ENCODE data around the gene FAM114A1.
"Not testable (repeated sequence)": the region's sequence is repeated elsewhere in the genome, so short reads cannot be mapped to it uniquely, and the experiment has no call there.

DNA sequence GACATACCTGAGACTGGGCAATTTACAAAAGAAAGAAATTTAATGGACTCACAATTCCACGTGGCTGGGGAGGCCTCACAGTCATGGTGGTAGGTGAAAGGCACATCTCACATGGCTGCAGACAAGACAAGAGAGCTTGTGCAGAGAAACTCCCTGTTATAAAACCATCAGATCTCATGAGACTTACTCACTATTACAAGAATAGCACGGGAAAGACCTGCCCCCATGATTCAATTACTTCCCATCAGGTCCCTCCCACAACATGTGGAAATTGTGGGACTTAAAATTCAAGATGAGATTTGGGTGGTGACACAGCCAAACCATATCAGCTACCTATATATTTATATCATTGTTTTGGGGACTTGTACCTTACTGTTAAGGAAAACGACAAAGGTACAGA lies 74.3 kb downstream of the FAM114A1 start:
- not testable (repeated sequence) for TF ChIP-seq CTCF (IDR thresholded peaks at IDR 0.05; ENCODE audit: poor library complexity); EZH2 (IDR thresholded peaks at IDR 0.05; ENCODE audit: borderline replicate concordance); EZH2phosphoT487 (IDR thresholded peaks at IDR 0.05; ENCODE audit: low read depth, severe bottlenecking, unreplicated experiment)
